ENCODE data around the gene GRIN2D.

GRIN2D gene

DNA sequence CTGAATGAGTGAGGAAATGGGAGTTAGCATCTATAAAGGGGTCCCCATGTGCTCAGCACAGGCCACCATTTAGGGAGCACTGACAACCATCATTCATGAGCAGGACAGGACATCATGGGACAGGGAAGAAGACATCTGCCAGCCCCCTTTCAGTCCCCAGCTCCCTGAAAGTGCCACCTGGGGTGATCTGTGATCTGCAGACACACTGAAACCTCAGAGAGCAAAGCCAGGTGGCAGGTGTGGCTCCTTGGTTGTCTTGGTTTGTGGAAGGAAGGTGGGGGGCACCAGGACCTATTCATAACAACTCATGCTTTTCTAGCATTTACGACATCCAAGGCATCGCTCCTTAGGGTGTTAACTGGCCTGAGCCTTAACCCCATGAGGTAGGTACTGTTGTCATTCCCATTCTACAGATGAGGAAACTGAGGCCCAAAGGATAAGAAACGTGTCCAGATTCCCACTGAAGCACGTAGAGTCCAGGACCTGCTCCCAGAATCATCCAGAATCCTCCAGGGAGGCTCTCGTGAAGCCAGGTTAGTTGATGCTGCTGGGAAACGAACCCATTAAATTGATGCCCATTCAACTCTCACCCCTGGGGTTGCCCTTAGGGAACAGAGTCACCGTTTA is 7.9 kb upstream of the GRIN2D start:
- Histone ChIP-seq H3K4me2 (ENCODE audit: low read length) (no peak overlapping the region), H3F3A (ENCODE audit: insufficient read depth, low read length) (no peaks in the 10 kb centered on the region), H4K20me1 (ENCODE audit: insufficient read depth, low read length) (no peaks in the 10 kb centered on the region), H3K9me3 (ENCODE audit: low read length) (no peaks in the 10 kb centered on the region), H3K9me2 (ENCODE audit: low read depth, low read length) (no peaks in the 10 kb centered on the region), H2AFZ (ENCODE audit: low read length) (no peak overlapping the region), H3K9ac (ENCODE audit: low read length) (no peak overlapping the region), H3K27me3 (ENCODE audit: insufficient read depth, low read length) (no peaks in the 10 kb centered on the region), H3K27ac (ENCODE audit: low read depth, low read length, poor library complexity, severe bottlenecking) (no peak overlapping the region), H3K4me1 (ENCODE audit: insufficient read depth, low read length, severe bottlenecking) (peaks cover 5% of the 10 kb centered on the region), H3K4me3 (ENCODE audit: low read depth, low read length, poor library complexity, severe bottlenecking) (no peak overlapping the region), H3K36me3 (ENCODE audit: insufficient read depth, low read length) (peaks cover 51% of the 10 kb centered on the region), H3K79me2 (ENCODE audit: insufficient read depth, low read length) (no peaks in the 10 kb centered on the region)
- TF ChIP-seq, protein P1, sequence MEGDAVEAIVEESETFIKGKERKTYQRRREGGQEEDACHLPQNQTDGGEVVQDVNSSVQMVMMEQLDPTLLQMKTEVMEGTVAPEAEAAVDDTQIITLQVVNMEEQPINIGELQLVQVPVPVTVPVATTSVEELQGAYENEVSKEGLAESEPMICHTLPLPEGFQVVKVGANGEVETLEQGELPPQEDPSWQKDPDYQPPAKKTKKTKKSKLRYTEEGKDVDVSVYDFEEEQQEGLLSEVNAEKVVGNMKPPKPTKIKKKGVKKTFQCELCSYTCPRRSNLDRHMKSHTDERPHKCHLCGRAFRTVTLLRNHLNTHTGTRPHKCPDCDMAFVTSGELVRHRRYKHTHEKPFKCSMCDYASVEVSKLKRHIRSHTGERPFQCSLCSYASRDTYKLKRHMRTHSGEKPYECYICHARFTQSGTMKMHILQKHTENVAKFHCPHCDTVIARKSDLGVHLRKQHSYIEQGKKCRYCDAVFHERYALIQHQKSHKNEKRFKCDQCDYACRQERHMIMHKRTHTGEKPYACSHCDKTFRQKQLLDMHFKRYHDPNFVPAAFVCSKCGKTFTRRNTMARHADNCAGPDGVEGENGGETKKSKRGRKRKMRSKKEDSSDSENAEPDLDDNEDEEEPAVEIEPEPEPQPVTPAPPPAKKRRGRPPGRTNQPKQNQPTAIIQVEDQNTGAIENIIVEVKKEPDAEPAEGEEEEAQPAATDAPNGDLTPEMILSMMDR (IDR thresholded peaks at IDR 0.05; ENCODE audit: low read length) = no peak
- no peak for TF ChIP-seq EZH2 (IDR thresholded peaks at IDR 0.05; ENCODE audit: borderline replicate concordance, low read length)

DNA sequence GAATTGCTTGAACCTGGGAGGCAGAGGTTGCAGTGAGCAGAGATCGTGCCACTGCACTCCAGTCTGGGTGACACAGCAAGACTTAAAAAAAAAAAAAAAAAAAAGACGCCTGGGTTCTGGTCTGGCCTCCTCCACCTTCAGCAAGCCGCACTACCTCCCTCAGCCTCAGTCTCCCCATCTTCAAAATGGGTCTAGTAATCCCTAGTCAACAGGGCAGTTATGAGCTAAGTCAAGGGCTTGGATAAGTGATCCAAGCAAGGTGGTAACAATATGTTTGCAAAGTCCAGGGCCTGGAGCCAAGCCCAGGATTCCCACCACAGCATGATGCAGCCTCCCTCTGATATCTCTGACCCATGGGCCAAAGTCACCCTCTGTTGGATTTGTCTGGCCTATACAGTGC is 6.5 kb upstream of the GRIN2D start:
- Histone ChIP-seq H3F3A (ENCODE audit: insufficient read depth, low read length) (no peaks in the 10 kb centered on the region), H3K36me3 (ENCODE audit: insufficient read depth, low read length) (peaks cover 51% of the 10 kb centered on the region), H2AFZ (ENCODE audit: low read length) (no peak overlapping the region), H3K4me1 (ENCODE audit: insufficient read depth, low read length, severe bottlenecking) (peaks cover 5% of the 10 kb centered on the region), H3K4me3 (ENCODE audit: low read depth, low read length, poor library complexity, severe bottlenecking) (no peak overlapping the region), H3K9me2 (ENCODE audit: low read depth, low read length) (no peaks in the 10 kb centered on the region), H3K4me2 (ENCODE audit: low read length) (no peak overlapping the region), H3K79me2 (ENCODE audit: insufficient read depth, low read length) (no peaks in the 10 kb centered on the region), H3K27ac (ENCODE audit: low read depth, low read length, poor library complexity, severe bottlenecking) (no peak overlapping the region), H3K27me3 (ENCODE audit: insufficient read depth, low read length) (no peaks in the 10 kb centered on the region), H3K9me3 (ENCODE audit: low read length) (no peaks in the 10 kb centered on the region), H3K9ac (ENCODE audit: low read length) (no peak overlapping the region), H4K20me1 (ENCODE audit: insufficient read depth, low read length) (no peaks in the 10 kb centered on the region)
- TF ChIP-seq, protein P1 (IDR thresholded peaks at IDR 0.05; ENCODE audit: low read length) = no peak
- TF ChIP-seq EZH2 (IDR thresholded peaks at IDR 0.05; ENCODE audit: borderline replicate concordance, low read length) = no peak

DNA sequence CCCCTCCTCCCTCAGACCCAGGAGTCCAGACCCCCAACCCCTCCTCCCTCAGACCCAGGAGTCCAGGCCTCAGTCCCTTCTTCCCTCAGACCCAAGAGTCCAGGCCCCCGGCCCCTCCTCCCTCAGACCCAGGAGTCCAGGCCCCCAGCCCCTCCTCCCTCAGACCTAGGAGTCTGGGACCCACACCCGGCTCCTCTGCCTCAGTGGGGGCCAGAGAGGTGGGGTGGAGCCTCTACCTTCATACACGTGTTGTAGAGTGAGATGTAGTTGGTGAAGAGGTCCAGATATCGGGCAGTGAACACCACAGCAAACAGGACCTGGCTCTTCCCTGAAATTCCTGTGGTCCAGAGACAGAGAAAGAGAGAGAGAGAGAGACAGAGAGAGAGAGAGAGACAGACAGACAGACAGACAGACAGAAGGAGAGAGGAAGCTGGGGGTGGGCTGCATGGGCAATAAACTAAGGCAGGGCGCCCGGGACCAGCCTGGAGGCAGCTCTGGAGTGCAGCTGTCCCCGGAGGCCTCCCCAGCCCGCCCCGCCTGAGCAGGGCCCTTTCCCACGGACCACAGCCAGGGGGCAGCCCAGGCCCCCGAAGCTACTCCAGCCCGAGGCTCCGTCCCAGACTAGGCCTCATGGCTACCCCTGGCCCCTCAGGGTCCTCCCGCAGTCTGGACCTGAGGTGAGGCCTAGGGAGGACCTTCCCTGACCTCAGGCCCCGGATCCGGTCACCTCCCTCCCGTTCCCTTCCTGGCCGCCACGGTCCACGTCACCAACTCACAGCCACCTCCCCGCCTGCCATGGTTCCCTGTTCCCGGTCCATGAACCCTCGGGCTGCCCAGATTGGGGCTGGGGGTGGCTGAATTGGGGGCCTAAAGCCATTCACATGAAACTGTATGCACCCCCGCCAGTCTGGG is 3.0 kb upstream of the GRIN2D start:
- H3K27ac ChIP-seq (ENCODE audit: low read depth, low read length, poor library complexity, severe bottlenecking) = peak overlapping the region; percentile 58
- peaks cover 20% of the 10 kb centered on the region for H3K36me3 ChIP-seq (ENCODE audit: insufficient read depth, low read length)
- no peaks in the 10 kb centered on the region for H3F3A ChIP-seq (ENCODE audit: insufficient read depth, low read length)
- peak overlapping the region; percentile 98 for H3K9ac ChIP-seq (ENCODE audit: low read length)
- no peaks in the 10 kb centered on the region; the same call in 1 of the 2 replicates for H3K27me3 ChIP-seq (ENCODE audit: insufficient read depth, low read length)
- H3K4me2 ChIP-seq (ENCODE audit: low read length) = peak overlapping the region; percentile 95
- H3K79me2 ChIP-seq (ENCODE audit: insufficient read depth, low read length) = no peaks in the 10 kb centered on the region
- H3K9me2 ChIP-seq (ENCODE audit: low read depth, low read length) = no peaks in the 10 kb centered on the region
- no peak for TF ChIP-seq EZH2 (IDR thresholded peaks at IDR 0.05; ENCODE audit: borderline replicate concordance, low read length)
- TF ChIP-seq, protein P1 (IDR thresholded peaks at IDR 0.05; ENCODE audit: low read length) = peak; percentile 47
- peak overlapping the region; percentile 38; the same call in 1 of the 2 replicates for H2AFZ ChIP-seq (ENCODE audit: low read length)
- peaks cover 5% of the 10 kb centered on the region for H3K4me1 ChIP-seq (ENCODE audit: insufficient read depth, low read length, severe bottlenecking)
- H3K9me3 ChIP-seq (ENCODE audit: low read length) = no peaks in the 10 kb centered on the region
- H3K4me3 ChIP-seq (ENCODE audit: low read depth, low read length, poor library complexity, severe bottlenecking) = peak overlapping the region; percentile 98
- H4K20me1 ChIP-seq (ENCODE audit: insufficient read depth, low read length) = no peaks in the 10 kb centered on the region
